HG02885 (cell line): Measurements from ENCODE around the gene SEPHS2.
A peak's percentile ranks its signal among the peaks of the same experiment; 100 is the strongest.
"Not testable (repeated sequence)": the region's sequence is repeated elsewhere in the genome, so short reads cannot be mapped to it uniquely, and the experiment has no call there.

ENCODE experiments used
- ATAC-seq: cut with Tn5 transposase; IDR thresholded peaks from one replicate; pipeline ENCODE4 v1.9.1; 2021; ENCODE audit warnings: mild to moderate bottlenecking; ENCODE audit not compliant: unreplicated experiment, poor library complexity

Gene SEPHS2

GRCh38 chr16:30470632-30470995 is 24.9 kb upstream of the SEPHS2 start:
- ATAC-seq: no peak

DNA sequence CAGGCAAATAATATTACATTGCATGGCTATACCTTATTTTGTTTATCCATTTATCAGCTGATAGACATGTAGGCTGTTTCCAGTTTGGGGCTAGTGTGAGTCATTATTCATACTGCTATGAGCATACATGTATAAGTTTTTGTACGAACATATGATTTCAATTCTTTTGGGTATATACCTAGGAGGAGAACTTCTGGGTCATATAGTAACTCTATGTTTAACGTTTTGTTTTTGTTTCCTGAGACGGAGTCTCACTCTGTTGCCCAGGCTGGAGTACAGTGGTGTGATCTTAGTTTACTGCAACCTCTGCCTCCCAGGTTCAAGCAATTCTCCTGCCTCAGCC is 24.5 kb upstream of the SEPHS2 start:
- ATAC-seq: no peak

DNA sequence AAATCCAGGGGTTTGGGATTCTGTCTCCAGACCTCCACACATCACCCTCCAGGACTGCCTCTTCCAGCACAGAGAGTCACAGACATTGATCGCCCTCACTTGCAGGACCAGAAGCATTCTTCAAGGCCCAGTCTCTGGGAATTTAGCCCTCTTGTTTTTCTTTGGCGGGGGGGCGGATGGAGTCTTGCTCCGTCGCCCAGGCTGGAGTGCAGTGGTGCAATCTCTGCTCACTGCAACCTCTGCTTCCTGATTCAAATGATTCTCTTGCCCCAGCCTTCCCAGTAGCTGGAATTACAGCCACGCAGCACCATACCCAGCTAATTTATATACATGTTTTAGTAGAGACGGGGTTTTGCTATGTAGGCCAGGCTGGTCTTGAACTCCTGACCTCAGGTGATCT is 18.4 kb upstream of the SEPHS2 start:
- ATAC-seq: no peak

DNA sequence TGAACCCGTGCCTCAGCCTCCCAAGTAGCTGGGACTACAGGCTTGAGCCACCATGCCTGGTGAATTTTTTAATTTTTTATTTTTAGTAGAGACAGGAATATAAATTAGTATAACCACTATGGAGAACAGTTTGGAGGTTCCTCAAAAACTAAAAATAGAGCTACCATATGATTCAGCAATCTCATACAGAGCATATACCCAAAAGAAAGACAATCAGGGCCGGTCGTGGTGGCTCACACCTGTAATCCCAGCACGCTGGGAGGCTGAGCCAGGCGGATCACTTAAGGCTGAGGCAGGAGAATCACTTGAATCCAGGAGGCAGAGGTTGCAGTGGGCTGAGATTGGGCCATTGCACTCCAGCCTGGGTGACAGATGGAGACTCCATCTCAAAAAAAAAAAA is 15.8 kb upstream of the SEPHS2 start:
- ATAC-seq: not testable (repeated sequence)

DNA sequence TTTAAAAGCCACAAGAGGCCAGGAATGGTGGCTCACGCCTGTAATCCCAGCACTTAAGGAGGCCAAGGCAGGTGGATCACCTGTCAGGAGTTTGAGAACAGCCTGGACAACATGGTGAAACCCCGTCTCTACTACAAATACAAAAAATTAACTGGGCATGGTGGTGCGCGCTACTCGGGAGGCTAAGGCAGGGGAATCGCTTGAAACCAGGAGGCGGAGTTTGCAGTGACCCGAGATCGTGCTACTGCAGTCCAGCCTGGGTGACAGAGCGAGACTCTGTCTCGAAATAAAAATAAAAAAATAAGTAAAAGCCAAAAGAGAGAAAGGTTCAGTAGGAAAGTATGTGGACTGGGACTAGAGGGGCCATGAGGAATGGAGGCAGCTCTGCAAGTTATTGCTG is 13.8 kb upstream of the SEPHS2 start:
- no peak for ATAC-seq

DNA sequence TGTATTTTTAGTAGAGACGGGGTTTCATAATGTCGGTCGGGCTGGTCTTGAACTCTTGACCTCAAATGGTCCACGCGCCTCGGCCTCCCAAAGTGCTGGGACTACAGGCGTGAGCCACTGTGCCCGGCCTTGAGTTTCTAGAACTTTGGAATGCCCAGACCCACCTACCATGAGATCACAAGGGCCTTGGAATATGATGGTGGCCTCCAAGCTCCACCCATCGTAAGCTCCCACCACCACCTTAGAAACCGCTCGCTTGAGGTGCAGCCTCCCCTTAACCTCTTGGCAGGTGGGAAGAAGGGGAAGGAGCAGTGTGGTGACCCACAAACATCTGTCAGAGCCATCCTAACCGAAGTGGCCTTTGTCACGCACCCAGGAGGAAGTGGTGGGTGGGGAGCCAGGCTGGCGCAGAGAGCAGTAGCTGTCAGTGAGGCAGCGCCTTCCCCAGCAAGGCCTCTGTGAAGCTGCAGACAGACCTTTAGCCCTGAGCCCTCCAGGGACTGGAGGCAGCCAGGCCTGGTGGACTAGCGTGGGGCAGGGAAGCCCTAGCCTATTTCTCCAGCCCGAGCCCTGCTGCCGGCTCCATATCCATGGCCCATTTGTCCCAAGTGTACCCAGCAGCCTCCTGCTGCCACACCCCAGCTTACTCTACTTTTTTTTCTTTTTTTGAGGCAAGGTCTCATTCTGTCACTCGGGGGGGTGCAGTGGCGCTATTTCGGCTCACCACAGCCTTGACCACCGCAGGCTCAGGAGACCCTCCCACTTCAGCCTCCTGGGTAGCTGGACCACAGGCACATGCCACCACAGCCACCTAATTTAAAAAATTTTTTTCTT is 13.1 kb upstream of the SEPHS2 start:
- peak; percentile 82 for ATAC-seq

GRCh38 chr16:30457743-30458560 is 12.3 kb upstream of the SEPHS2 start:
- ATAC-seq: no peak

GRCh38 chr16:30457256-30457655 is 11.6 kb upstream of the SEPHS2 start:
- ATAC-seq: no peak

DNA sequence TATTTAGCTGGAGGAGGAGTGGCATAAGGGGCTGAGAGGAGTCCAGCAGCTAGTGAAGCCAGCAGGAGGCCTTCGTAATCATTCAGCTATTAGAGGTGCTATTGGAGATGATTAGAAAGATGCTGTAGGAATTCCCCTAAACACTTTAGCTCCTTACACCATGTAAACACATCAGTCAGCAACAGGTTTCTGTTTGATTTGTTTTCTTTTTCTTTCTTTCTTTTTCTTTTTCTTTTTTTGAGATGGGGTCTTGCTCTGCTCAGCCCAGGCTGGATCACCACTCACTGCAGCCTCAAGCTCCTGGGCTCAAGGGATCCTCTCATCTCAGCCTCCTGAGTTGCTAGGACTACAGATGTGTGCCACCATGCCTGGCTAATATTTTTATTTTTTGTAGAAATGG is 10.6 kb upstream of the SEPHS2 start:
- no peak for ATAC-seq

GRCh38 chr16:30452709-30453580 is 7.3 kb upstream of the SEPHS2 start:
- ATAC-seq: not testable (repeated sequence)

- ATAC-seq: no peak
These were observed 3.4 kb upstream of the SEPHS2 start for GRCh38 chr16:30449116-30449435.

GRCh38 chr16:30447512-30448226 is 2.0 kb upstream of the SEPHS2 start:
- ATAC-seq: no peak

DNA sequence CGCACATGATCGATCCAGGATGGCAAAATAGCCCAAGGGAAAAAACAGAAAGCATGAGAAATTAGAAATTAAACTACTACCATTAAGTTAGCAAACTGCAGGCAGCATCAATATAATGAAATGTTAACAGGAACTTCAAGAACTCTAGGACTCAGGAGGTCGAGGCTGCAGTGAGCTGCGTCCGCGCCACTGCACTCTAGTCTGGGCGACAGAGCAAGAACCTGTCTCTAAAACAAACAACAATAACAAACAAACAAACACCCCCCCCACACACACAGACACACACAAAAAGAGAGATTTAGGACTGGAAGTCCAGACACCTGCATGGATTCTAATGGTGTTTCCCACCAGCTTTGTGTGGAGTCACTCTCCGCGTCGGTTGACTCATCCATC is 525 bp upstream of the SEPHS2 start:
- no peak for ATAC-seq

GRCh38 chr16:30445149-30445407 is 596 bp downstream of the SEPHS2 start:
- ATAC-seq: peak; percentile 28

DNA sequence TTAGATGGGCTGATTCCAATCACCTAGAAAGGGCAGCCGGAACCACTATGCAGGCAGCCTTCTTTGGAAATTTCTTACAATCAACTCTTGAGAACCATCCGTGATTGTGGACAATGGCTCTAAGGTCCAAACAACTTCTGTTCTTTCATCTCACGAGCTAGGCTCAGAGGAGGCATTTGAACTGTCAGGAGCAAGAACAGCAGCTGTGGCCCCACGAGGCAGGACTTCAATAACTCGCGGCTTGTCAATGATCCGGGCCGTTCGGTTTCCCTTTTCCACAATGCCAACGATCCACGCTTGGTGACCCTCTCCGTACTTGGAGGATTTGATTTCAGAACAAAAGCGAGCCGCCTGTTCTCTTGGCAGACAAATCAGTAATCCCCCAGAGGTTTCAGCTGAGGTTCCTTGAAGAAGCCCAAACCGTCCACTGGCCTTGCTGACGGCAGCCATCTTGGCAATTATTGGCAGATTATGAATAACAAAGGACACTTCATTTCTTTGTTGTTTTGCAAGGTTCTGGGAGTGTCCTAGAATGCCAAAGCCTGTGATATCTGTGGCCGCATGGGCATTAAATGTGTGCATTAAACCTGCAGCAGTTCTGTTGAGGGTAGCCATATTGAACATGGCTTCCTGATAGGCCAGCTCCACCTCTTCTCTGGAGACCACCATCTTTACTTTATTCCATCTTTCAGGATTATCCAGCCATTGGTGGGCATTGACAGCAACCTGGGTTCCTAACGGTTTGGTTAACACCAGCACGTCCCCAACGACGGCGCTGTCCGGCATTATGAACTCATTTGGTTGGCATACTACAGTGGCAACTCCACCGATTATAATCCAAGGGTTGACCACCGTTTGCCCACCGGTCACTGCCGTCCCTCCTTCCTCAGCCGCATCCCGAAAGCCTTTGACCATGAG is 1.2 kb downstream of the SEPHS2 start:
- no peak for ATAC-seq

DNA sequence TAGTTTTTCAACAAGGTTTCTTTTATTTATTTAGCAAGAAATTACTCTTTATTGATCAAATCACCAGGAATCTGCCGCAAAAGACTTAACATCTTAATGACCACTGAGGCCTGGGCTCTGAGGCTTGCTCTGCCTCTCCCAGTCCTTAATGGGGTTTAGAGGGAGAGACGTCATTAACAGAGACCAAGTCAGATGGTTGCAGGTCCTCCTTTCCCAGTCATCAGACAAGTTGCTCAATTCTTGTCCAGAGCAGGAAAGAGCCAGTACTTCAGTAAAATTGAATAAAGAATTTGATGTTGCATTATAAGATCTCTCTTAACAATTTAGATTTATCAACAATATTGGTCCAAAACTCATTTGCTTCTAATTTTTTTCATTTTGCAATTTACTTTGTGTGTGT is 2.0 kb downstream of the SEPHS2 start:
- no peak for ATAC-seq

GRCh38 chr16:30439720-30440348 is 5.8 kb downstream of the SEPHS2 start:
- no peak for ATAC-seq

GRCh38 chr16:30438835-30439234 is 6.8 kb downstream of the SEPHS2 start:
- no peak for ATAC-seq

- no peak for ATAC-seq
These were observed 8.1 kb downstream of the SEPHS2 start for GRCh38 chr16:30437511-30438046.
